NCI-H2196 (cell line): ENCODE results near the gene AP1S2.
A peak's percentile ranks its signal among the peaks of the same experiment; 100 is the strongest.
"Not testable (repeated sequence)": the region's sequence is repeated elsewhere in the genome, so short reads cannot be mapped to it uniquely, and the experiment has no call there.

Source experiments
- DNase-seq: peaks from one replicate; lab custom pipeline; 2025; ENCODE audit not compliant: unreplicated experiment; lab: John Stamatoyannopoulos, UW

The AP1S2 gene

GRCh38 chrX:15854712-15855567, at the start of gene AP1S2:
Gene AP1S2 (minus strand): TSS chrX:15854813. CDS start chrX:15852524, 2,289 bp downstream.
- DNase-seq = peak; percentile 84

GRCh38 chrX:15903186-15903681, 48.6 kb upstream of the AP1S2 start:
- DNase-seq = no peak

GRCh38 chrX:15895334-15895733, 40.7 kb upstream of the AP1S2 start:
- DNase-seq = no peak

- DNase-seq = no peak
Measured at GRCh38 chrX:15894724-15895123, 40.1 kb upstream of the AP1S2 start.

- DNase-seq = no peak
Measured at GRCh38 chrX:15890463-15890862, 35.9 kb upstream of the AP1S2 start.

- no peak for DNase-seq
Measured at GRCh38 chrX:15888062-15888461, 33.4 kb upstream of the AP1S2 start.

- DNase-seq = no peak
Measured at GRCh38 chrX:15883540-15883863, 28.9 kb upstream of the AP1S2 start.

GRCh38 chrX:15882704-15883539, 28.3 kb upstream of the AP1S2 start:
- DNase-seq = no peak

GRCh38 chrX:15881381-15881897, 26.8 kb upstream of the AP1S2 start:
- no peak for DNase-seq

- not testable (repeated sequence) for DNase-seq
Measured at GRCh38 chrX:15877914-15878313, 23.3 kb upstream of the AP1S2 start.

- DNase-seq = no peak
Measured at GRCh38 chrX:15877380-15877779, 22.8 kb upstream of the AP1S2 start.

GRCh38 chrX:15874672-15875071, 20.1 kb upstream of the AP1S2 start:
- no peak for DNase-seq

GRCh38 chrX:15873566-15873965, 19.0 kb upstream of the AP1S2 start:
- no peak for DNase-seq

- DNase-seq = no peak
Measured at GRCh38 chrX:15870310-15870709, 15.7 kb upstream of the AP1S2 start.

GRCh38 chrX:15869695-15870094, 15.1 kb upstream of the AP1S2 start:
- DNase-seq = no peak

- no peak for DNase-seq
Measured at GRCh38 chrX:15866147-15866546, 11.5 kb upstream of the AP1S2 start.

- no peak for DNase-seq
Measured at GRCh38 chrX:15864629-15865028, 10.0 kb upstream of the AP1S2 start.

GRCh38 chrX:15864023-15864422, 9.4 kb upstream of the AP1S2 start:
- DNase-seq = no peak

GRCh38 chrX:15860921-15861320, 6.3 kb upstream of the AP1S2 start:
- DNase-seq = no peak

- DNase-seq = no peak
Measured at GRCh38 chrX:15858051-15858450, 3.4 kb upstream of the AP1S2 start.

GRCh38 chrX:15856636-15857035, 2.0 kb upstream of the AP1S2 start:
- no peak for DNase-seq

GRCh38 chrX:15856222-15856587, 1.6 kb upstream of the AP1S2 start:
- no peak for DNase-seq
